GM19467 (cell line): ENCODE measurements around the gene WDR20.

Experiments used
- ATAC-seq: cut with Tn5 transposase; IDR thresholded peaks from one replicate; pipeline ENCODE4 v1.9.1; 2021; ENCODE audit warnings: mild to moderate bottlenecking, moderate library complexity; ENCODE audit not compliant: unreplicated experiment

Gene WDR20

DNA sequence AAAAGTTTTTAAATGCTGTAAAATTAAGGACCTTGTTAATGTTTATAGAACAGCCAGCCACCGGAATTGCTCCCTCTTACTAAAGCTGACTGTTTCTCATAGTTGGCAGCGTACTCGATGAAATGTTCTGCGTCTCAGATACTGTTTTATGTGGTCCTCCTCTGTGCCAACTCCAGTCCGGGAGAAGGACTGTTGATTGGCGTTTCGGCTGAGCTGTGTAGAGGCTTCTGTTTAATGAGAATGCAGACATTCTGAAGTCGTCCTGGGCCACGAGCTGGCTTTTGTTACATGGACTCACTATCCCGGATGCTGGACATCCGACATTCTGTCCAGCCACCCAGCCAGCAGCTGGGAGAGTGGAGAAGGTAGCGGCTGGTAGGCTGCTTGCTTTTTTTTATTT lies 75.4 kb downstream of the WDR20 start:
- ATAC-seq, result no peak

DNA sequence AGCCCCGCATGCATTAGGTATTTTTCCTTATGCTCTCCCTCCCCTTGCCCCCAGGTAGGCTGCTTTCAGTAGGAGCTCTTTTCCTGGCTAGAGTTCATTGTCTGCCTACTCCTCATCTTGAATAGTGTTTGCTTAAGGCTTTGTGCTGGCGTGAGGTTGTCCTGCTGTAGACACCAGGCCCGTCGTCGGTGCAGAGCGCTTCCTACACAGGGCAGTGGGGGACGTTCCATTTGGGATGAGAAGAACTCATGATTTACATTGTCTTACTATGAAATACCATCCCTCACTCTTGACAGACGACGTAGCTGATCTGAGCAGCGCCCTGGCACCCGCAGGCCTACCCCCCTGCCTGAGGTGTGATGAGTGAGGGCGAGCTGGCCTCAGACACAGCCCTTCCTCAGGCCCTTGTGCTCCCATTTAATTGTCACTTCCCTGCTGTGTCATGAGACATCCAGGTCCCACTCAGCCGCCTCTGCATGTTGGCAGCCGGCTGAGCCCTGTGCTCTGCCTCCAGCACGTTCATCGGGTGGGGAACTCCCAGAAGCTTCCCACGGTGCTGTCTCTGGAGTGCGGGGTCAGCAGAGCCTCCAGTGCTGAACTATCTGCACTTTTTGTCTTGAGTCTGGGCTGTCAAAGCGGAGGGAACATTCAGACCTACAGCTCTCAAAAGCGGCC lies 76.0 kb downstream of the WDR20 start:
- ATAC-seq, result no peak

DNA sequence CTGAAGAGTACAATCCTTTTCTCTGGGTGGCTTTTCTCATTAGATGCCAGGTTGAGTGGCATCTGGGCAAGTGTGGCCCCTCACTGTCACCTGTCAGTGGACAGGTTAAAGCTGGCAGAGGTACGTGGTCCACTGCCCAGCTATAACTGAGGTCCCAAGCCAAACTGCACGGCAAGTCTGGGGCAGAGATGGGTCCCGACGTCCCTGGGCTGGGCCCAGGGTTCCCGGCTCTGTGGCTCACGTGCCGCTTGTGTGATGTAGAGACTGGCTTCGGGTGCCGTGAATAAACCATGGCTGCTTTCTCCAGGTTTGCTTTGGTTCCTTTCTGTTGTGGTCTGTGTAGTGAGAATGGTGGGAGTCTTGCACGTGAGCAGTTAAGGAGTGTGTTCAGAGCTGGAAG lies 77.7 kb downstream of the WDR20 start:
- ATAC-seq, result no peak

DNA sequence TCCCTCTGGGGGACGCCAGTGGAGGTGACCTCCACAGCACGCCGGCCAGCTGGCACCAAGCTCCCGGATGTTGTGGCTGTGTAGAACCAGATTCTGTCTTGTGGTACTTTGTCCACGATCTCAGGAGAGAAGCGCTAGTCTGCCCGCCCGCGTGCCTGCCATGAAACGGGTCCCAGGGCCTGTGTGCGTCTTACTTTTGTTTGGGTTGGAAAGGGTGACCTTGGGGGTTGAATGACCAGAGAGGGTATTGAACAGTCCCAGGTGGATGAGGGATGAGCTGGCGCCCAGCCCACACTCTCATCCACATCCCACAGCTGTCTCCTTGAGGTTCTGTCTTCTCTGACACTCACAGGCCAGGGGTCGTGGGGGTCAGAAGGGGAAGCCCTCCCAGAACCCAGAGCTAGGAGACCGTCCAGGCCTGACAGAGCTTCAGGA lies 78.3 kb downstream of the WDR20 start:
- ATAC-seq, result no peak

DNA sequence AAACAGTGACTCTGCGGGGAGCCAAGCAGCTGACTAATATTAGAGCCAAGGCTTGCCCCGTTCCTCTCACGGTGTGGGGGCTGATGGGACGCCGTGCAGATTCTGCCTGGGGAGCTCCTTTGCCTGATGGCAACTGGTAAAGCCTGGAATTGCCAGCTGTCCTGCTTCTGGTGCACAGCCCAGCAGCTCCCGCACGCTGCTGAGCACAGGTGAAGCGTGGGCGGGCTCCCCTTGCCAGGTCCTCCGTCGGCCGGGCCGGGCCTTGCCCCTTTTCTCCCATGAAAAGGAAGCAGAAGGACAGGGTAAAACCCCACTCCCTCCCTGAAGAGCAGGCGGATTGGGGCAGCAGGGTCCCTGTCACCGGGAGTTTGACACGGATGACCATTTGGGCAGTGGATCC lies 79.0 kb downstream of the WDR20 start:
- no peak for ATAC-seq

DNA sequence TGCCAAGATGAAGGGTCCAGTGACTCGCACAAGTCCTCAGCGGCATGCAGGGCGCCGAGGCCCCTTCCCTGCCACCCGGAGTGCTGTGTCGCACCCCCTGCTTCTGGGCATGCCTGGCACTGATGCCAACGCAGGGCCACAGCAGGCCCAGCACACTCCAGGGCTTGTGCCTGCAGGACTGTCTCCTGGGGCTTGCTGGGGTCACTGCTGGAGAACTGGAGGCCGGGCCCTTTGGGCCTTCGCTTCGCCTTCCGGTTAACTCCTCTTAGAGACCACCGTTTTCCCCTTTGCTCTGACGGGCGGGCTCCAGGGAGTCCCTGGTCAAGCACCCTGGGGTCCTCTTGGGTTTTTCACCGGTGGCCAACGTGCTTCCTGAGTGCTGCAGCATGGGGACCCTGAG lies 79.6 kb downstream of the WDR20 start:
- ATAC-seq, result no peak

DNA sequence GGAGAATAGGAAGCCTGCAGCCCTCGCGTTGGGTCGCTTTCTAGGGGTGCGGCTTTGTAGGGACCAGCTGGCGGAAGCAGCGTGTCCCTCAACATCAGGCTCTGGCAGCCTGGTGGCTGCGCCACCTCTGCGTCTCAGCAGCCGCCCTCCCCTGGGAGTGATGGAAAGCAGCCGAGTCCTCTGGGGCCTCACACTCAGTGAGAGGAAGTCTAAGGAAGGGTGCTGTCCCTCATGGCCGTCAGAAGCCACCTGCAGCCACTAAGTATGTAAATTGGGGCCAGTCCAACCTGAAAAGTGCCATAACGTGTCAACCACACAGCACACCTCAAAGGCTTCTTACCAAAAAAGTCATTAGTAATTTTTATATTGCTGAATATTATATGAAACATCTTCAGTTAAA lies 80.3 kb downstream of the WDR20 start:
- ATAC-seq, result peak; percentile 92

DNA sequence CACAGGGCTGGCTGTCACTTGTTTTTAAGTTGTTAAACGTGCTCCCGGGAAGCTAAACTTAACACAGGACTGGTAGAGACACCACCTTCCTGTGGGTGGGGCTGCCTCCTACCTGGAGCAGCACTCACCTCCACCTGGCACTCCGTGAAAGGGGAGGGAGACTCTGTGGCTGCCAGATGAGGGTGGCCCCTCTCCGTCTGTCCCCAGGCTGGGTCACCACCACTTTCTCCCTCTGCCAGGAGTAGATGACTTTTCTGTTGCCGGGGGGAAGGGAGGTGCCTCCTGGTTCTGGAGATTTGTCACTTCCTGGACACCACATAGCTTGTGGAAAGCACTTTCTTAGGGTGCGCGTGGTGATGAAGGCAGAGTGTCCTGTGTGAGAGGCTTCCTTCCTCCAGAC lies 81.3 kb downstream of the WDR20 start:
- ATAC-seq, result no peak

DNA sequence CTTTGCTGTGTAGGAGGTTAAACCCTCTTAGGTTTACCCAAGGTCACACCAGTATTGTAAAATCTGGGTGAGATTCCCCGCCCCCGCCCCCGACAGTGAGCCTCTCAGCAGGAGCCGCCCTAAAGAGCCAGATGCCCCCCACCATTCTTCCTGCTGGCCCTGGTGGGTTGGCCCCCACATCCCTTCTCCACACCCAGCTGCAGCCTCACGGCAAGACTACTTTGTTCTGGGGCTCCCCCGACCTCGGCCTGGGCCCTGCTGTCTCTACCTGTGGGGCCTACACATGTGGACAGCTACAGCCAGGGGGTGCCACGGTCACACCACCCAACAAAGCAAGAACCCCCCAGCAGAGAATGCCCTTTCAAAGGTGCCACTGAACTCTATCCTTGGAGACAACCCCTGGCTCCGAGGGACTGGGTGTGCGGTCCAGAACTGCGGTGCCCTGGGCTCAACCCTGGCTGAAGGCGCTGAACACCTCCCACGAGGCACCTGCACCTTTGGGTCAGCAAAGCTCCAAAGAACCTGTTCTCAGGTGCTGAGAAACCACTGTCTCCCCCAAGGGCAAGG lies 82.4 kb downstream of the WDR20 start:
- no peak for ATAC-seq

DNA sequence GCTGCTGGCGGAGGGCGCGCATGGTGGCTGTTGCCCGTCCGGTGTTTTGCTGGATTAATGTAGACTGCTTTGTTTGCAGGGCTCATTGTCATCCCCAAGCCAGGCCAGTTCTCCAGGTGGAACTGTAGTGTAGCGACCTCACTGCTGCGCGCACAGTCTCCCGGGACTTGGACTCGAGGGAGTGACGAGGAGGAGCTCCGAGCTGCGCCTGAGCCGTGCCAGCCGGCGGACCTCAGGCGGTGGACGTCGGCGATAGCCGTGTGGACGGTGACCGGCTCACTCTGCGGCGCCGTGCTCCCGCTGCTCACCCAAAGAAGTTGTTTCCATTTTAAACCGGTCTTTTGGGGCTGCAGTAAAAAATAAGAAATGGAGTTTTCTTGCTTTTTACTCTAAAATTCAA lies 83.1 kb downstream of the WDR20 start:
- ATAC-seq, result no peak

DNA sequence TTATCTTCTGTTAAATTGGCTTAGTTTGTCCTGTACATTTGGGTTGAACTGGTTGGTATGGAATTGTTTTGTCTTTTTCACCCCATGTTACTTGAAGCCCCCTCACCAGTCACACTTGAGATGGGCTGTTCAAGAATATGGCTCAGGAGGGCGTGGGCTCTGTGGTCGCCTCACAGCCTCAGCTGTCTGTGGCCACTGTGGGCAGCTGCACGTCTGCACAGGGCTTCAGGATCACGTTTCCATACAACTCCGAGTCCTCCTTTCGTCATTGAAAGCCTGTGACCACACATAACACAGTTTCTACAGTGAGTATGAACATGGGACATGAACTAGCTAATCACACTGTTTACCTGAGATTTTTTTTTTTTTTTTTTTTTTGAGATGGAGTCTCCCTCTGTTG lies 84.0 kb downstream of the WDR20 start:
- no peak for ATAC-seq

DNA sequence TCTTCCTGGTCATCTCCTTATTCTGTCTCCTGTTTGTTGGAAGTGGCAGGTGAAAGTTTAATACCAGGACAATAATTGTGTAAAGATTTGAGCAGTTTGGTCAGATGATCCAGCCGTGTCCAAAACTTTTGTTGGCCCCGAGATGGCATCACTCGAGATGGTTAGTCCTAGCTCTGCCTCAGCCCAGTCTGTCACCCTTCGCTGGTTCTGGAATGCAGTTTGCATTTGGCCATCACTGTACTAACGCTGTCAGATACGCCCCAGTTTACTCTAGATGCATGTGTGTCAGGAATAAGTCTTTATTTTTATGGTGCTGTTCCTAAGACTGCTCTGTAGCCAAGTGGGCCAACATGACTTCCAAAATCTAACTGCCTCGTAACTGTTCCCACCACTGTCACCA lies 85.7 kb downstream of the WDR20 start:
- ATAC-seq, result no peak

DNA sequence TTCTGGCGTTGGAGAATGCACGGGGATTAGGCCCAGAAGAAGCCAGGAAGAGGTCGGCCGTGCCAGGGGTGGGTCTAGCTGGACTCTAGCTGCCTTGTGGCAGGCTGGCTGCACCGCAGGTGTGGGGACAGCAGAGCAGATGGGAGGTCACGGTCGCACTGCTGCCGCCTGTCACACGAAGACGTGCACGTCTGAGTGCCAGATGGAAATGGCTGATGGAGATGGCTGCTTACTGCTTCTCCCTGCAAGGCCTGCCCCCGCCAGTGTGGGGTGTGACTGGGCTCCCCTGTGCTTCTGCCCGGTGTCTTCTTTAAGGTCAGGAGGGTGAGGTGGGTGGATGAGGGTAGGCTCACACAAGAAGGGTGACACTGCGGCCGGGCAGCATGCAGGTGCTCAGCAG lies 86.2 kb downstream of the WDR20 start:
- no peak for ATAC-seq

DNA sequence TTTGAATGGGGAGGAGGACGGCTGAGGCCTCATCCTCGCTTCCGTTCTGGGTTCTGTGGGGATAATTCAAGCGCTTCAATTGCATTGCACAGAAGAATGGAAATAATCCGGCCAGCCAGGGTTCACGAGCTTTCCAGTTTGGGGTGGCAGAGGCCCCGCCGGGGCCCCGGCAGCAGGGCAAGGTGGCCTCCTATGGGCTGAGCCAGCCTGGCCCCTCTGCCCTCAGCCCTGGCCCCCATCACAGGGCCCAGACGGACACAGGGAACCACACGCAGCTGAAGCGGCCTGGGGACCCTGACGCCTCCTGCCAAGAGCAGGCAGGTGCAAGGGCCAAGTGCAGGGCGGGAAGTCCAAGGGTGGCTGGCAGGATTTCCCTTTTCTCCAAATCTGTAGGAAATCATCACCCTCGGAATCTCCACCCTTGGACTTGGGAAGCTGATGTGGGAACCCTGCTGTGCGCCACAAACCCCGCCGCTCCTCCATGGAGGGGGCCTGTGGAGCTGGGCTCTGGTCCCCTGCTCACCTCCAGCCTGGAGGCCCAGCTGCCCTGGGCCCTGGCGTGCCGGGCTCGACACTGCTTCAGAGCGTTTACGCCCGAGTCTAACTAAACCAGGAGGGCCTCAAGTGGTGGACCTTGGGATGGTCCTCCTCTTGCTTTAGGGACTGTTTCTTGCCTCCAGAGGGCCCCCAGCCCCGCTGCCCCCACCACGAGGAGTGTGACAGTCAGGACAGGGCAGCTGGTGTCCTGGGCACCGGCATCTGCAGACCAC lies 86.8 kb downstream of the WDR20 start:
- ATAC-seq, result no peak

DNA sequence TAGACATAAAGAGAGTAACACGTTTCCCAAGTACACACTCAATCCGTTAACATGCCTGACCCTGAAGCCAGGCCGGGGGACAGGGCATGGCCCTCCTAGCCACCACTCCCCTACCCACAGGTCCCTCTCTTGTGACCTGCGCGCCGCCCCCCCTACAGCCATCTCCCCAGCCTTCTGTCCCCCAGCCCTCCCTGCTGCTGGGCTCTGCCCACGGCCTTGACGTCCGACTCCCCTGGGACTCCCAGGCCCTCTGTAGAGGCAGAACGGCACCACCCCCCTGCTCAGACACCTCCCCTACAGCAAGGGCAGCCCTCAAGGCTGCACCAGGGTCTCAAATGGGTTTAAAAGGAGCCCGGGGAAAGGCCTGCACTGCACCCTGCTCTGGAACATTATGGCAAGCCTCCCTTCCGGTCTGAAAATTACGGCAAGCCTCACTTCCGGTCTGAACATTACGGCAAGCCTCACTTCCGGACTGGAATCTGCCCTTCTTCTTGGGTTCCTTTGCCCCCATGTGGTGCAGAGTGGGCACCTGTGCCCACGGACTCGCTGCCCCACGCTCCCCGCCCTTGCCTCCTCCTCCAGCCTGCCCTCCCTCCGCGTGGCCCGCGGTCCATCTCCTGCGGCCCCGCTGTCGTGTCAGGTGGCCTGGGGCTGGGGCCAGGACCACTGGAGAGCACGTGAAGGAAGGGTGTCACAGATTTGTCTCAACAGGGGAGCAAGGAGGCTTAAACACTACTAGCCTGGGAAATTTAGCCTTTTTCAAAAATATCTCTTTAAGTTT lies 87.7 kb downstream of the WDR20 start:
- ATAC-seq, result no peak

DNA sequence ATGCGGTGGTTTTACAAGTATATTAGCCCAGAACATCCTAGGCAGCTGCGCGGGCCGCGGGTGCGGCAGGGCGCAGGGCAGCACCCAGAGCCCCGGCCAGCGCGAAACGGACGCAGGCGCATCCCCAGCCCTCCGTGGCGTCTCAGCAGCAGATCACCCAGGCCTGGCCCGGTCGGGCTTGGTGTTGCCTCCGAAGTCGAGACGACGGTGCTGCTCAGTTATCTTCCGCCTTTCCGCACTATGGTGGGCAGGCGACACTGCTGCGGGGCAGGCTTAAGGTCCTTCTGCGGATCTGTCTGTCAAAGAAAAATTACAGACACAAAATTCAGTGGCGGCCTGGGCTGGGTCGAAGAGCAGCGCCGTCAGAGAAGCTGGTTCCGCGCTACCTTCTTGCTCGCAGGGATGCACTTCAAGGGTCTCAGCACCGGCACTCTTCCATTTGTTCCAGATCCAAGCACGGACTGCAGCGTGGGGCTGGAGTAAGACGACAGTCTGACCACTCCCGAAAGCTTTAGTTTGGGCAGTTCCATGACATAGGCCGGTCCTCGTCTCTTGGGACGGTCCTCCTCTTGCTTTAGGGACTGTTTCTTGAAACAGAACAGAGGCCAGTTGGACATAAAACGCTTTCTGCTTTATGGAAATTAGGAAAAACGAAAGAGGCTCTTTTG lies 89.5 kb downstream of the WDR20 start:
- ATAC-seq, result no peak

DNA sequence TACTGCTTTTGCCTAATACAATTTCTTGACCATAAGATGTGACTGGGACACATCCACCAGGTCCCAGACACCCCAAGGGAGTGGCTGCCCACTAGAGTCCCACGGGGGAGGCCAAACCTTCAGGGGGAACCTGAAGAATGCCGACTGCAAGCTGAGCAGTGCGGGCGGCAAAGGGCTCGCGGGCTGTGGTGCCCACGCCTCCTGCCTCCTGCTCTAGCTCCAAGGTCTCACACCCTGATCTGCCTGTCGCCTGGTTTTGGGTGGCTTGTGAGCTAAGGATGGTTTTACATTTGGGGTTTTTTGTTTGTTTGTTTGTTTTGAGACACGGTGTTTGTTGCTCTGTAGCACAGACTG lies 90.0 kb downstream of the WDR20 start:
- ATAC-seq, result no peak

DNA sequence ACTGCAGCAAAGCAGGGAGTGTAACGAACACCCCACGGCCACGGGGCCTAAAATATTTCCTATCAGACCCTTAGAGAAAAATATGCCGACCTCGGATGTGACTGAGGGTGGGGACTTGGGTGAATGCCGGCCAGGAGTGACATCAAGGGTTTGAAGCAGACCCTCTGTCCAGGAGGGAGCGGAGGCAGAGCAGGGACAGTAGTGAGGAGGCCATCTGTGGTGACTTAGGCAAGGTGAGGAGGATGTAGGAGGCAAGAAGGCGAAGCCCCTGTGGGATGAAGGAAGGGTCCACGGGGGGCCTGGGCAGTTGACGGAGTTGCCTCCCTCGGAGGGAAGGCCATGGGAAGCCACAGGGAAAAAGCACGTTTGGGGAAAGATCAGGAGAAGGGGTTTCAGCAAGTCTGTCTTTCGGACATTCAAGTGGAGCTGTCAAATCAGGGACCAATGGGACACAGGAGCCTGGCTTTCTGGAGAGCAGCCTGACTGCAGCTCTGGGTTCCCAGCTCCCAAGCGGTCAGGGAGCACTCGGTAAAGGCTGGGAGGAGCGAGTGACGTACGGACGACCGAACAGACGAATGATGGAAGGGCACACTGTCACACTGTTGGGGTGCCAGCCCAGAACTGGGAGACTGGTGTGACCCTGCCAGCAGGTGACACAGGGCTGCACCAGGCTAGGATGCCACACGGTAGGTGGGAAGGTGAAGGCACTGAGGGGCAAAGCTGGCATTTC lies 90.9 kb downstream of the WDR20 start:
- ATAC-seq, result no peak

DNA sequence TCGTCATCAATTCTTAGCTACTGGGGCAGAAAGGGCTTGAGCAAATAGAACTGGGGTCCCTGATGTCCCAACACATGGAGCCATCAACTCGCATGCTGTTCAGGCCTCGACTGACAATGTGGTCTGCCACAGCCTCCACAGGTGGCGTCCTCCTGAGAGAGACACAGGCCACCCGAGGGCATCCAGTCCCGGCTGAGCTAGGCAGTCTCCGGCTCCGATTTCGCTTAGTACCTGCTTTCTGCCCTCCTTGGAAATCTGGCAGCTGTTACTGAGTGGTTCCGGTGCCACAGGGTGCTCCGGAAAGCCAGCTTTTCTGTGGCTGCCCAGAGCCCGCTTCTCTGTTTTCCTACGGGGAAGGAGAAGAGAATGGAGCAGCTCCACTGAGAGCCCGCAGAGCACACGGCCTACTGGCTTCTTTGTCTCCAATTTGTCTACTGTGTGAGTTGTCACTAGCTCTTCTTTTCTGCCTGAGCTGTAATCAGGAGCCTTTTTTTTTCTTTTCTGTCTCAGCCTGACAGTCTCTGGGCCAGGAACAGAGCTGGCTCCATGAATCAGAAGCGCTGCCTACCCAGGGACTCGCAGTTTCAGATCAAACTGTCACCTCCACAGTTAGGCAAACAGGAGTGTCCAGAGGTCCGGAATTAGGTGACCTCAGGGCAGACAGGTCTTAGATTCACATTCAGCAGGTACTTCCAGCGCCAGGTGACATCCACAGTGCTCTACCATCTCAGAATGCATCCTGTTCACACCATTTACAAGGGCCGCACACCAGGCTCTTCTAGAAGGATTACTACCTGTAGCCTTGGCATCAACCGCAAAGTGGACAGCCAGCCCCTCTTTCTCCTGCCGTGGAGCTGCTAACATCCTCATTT lies 92.0 kb downstream of the WDR20 start:
- no peak for ATAC-seq

DNA sequence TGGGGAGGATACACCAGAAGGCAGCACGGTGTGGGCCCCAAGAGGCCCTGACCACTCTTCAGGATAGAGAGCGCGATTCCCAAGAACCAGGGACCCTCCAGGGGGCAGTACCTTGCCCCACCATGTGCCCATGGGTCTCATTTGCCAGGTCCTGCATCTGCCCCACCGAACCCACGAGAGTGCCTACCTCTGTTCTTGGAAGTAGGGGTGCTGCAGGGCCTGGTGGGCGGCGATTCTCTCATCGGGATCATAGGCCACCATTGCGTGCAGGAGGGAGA lies 92.6 kb downstream of the WDR20 start:
- no peak for ATAC-seq
